GM12873 (cell line): Measurements from ENCODE around the gene PCCB.

Experiments
- TF ChIP-seq, protein P1 (sequence below): IDR thresholded peaks from 2 replicates; pipeline ENCODE4 v1.5.1; 2012; ENCODE audit warnings: low read depth, mild to moderate bottlenecking, moderate library complexity, low read length, control low read depth; ENCODE audit not compliant: insufficient read depth; ENCODE audit errors: missing control alignments

Gene PCCB

DNA sequence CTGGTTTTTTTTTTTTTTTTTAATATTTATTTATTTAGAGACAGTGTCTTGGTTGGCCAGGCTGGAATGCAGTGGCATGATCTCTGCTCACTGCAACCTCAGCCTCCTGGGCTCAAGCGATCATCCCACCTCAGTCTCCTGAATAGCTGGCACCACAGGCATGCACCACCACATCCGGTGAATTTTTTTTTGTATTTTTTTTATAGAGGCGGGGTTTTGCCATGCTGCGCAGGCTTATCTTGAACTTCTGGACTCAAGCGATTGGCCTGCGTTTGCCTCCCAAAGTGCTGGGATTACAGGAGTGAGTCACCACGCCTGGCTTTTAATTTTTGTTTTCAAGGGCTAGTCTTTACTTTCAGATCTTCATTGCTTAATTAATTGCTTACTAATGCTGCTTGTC lies 13.1 kb downstream of the PCCB start:
- TF ChIP-seq, protein P1, sequence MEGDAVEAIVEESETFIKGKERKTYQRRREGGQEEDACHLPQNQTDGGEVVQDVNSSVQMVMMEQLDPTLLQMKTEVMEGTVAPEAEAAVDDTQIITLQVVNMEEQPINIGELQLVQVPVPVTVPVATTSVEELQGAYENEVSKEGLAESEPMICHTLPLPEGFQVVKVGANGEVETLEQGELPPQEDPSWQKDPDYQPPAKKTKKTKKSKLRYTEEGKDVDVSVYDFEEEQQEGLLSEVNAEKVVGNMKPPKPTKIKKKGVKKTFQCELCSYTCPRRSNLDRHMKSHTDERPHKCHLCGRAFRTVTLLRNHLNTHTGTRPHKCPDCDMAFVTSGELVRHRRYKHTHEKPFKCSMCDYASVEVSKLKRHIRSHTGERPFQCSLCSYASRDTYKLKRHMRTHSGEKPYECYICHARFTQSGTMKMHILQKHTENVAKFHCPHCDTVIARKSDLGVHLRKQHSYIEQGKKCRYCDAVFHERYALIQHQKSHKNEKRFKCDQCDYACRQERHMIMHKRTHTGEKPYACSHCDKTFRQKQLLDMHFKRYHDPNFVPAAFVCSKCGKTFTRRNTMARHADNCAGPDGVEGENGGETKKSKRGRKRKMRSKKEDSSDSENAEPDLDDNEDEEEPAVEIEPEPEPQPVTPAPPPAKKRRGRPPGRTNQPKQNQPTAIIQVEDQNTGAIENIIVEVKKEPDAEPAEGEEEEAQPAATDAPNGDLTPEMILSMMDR = no peak

DNA sequence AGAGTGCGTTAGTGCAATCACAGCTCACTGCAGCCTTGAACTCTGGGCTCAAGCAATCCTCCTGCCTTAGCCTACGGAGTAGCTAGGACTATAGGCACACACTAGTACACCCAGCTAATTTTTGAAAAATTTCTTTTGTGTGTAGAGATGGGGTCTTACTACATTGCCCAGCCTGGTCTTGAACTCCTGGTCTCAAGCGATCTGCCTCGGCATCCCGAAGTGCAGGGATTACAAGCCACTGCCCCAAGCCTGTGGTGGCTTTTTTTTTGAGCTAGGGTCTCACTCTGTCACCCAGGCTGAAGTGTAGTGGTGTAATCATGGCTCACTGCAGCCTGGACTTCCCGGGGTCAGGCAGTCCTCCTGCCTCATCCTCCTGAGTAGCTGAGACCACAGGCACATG lies 17.1 kb downstream of the PCCB start:
- TF ChIP-seq, protein P1 = no peak

DNA sequence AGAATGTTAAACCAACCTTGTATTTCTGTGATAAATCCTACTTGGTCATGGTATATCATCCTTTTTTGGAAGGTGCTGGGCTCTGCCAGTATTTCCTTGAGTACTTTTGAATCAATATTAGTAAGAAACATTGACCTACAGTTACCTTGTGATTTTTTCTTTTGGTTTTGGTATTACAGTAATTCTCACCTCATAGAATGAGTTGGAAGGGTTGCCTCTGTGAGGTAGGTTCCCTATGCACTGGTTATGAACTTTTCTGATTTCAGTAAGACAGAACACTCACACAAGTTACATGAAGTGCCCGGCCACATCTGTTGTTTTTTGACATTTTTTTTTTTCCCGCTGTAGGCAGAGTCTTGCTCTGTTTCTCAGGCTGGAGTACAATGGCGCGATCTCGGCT lies 20.0 kb downstream of the PCCB start:
- TF ChIP-seq, protein P1 = no peak

DNA sequence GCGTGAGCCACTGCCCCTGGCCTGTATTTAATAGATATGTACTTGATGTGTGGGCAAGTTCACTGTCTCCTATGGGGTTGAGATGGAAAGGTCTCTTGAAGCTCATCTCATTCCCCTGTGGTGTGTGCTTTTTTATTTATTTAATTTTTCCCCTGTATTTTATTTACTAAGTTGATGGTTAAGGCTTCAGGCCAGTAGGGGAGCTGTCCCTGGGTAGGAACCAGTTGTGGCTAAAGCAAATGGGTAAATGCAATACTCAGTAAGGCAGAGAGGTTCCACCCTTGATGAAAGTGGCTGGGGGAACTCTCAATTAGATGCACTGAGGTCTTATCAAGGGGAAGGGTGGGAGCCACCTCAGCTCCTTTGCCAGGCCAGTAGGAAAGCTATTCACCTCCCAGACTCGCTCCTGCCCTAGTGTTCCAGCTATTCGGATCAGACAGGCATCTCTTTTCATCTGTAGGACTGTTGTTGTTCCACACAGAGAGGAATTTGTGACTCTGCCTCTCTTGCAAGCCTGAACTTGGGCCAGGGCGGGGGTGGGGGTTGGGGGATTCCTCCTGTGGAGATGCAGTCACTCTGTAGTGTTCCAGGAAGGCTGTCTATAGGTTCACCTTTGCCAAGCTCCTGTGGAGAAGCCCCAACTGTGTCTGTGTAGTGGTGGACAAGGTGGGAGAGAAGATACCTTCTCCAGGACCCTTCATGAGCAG lies 26.1 kb downstream of the PCCB start:
- TF ChIP-seq, protein P1 = no peak

DNA sequence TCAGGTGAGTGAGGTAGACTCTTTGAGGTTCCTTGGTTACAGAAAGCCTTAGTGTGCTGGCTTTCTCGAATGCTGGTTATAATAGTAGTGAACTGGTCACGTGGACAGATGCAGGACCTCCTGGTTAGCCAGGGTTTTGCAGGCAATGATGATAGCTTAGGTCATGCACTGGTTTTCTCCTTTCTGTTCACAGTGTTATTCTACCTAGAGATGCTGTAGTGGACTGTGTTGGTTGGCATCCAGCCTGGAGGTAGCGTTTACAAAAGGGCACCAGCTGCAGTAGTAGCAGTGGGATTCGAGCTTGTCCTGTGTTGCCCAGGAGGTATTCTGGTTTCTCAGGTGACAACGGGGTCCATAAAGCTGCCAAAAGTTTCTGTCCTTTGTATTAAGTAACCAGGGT lies 27.0 kb downstream of the PCCB start:
- TF ChIP-seq, protein P1 = no peak

DNA sequence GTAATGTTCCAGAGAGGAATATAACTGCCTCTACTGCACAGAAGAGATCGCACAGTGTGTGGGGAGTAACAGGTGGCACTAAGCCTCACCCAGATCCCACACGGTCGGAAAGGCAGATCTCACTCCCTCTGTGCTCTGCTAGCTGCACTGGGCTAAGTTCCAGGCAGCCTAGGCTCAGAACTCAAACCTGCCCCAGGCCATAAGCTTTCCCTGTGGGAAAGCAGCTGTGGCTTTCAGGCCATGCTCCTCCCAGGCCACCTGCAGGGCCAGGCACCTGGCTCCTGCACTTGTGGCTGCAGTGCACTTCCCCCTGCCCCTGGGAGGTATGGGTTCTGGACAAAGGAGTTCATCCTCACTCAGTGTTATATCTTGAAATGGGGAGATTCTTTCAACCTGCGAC lies 27.5 kb downstream of the PCCB start:
- TF ChIP-seq, protein P1 = no peak

DNA sequence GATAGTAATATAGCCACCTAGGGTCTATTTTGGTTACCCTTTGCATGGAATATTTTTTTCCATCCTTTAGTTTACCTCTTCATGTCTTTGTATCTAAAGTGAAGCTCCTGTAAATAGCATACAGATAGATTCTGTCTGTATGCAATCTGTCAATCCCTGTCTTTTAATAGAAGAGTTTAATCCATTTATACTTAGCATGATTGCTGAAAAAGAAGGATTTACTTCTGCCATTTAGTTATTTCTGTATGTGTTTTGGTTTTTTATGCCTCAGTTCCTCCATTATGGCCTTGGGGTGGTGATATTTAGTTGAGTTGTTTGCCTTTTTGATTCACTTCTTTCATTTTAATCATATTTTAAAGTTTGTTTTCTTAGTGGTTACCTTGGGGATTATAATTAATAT lies 29.0 kb downstream of the PCCB start:
- TF ChIP-seq, protein P1 = no peak

DNA sequence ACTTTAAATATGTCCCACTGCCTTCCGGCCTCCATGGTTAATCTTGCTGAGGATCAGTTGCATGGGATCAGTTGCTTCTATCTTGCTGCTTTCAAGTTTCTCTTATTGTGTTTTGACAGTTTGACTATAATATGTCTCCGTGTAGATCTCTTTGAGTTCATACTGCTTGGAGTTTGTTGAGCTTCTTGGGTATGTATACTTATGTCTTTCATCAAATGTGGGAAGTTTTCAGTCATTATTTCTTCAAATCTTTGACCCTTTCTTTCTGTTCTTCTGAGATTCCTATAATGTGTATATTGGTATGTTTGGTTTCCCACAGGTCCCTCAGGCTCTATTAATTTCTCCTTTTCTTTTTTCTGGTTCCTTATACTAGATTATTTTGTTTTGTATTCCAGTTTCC lies 30.8 kb downstream of the PCCB start:
- TF ChIP-seq, protein P1 = no peak
